NCI-H2081 treated with DMSO at 0.1 percent for 48 hours (cell line): ENCODE results near the gene CEP72.
"Not testable (repeated sequence)": the region's sequence is repeated elsewhere in the genome, so short reads cannot be mapped to it uniquely, and the experiment has no call there.

ENCODE experiments used
- DNase-seq: peaks from one replicate; lab custom pipeline; 2025; lab: John Stamatoyannopoulos, UW

Gene CEP72

GRCh38 chr5:611731-612486, at the start of gene CEP72:
Gene CEP72, plus strand, starts transcription at chr5:612340. Its CDS starts 22 bp downstream, at chr5:612362.
- peak; percentile 78 for DNase-seq

GRCh38 chr5:565782-566440, 46.2 kb upstream of the CEP72 start:
- no peak for DNase-seq

- DNase-seq = no peak
Observed at GRCh38 chr5:566636-567309, 45.4 kb upstream of the CEP72 start.

- no peak for DNase-seq
Observed at GRCh38 chr5:567664-568060, 44.5 kb upstream of the CEP72 start.

- no peak for DNase-seq
Observed at GRCh38 chr5:568061-568781, 43.9 kb upstream of the CEP72 start.

- no peak for DNase-seq
Observed at GRCh38 chr5:568809-569208, 43.3 kb upstream of the CEP72 start.

- no peak for DNase-seq
Observed at GRCh38 chr5:569358-569867, 42.7 kb upstream of the CEP72 start.

GRCh38 chr5:569868-570361, 42.2 kb upstream of the CEP72 start:
- DNase-seq = no peak

- DNase-seq = no peak
Observed at GRCh38 chr5:570446-570845, 41.7 kb upstream of the CEP72 start.

- no peak for DNase-seq
Observed at GRCh38 chr5:570886-571285, 41.3 kb upstream of the CEP72 start.

GRCh38 chr5:571791-572190, 40.3 kb upstream of the CEP72 start:
- no peak for DNase-seq

- DNase-seq = no peak
Observed at GRCh38 chr5:572398-573019, 39.6 kb upstream of the CEP72 start.

- no peak for DNase-seq
Observed at GRCh38 chr5:573206-573605, 38.9 kb upstream of the CEP72 start.

GRCh38 chr5:573976-574375, 38.2 kb upstream of the CEP72 start:
- DNase-seq = no peak

- no peak for DNase-seq
Observed at GRCh38 chr5:574906-575305, 37.2 kb upstream of the CEP72 start.

- no peak for DNase-seq
Observed at GRCh38 chr5:575636-576035, 36.5 kb upstream of the CEP72 start.

GRCh38 chr5:577214-577613, 34.9 kb upstream of the CEP72 start:
- not testable (repeated sequence) for DNase-seq

GRCh38 chr5:577800-578199, 34.3 kb upstream of the CEP72 start:
- no peak for DNase-seq

- no peak for DNase-seq
Observed at GRCh38 chr5:579211-579610, 32.9 kb upstream of the CEP72 start.

GRCh38 chr5:579746-580366, 32.3 kb upstream of the CEP72 start:
- no peak for DNase-seq

GRCh38 chr5:580436-580835, 31.7 kb upstream of the CEP72 start:
- DNase-seq = no peak
